ENCODE measurements around the gene COLEC11.

Gene COLEC11

DNA sequence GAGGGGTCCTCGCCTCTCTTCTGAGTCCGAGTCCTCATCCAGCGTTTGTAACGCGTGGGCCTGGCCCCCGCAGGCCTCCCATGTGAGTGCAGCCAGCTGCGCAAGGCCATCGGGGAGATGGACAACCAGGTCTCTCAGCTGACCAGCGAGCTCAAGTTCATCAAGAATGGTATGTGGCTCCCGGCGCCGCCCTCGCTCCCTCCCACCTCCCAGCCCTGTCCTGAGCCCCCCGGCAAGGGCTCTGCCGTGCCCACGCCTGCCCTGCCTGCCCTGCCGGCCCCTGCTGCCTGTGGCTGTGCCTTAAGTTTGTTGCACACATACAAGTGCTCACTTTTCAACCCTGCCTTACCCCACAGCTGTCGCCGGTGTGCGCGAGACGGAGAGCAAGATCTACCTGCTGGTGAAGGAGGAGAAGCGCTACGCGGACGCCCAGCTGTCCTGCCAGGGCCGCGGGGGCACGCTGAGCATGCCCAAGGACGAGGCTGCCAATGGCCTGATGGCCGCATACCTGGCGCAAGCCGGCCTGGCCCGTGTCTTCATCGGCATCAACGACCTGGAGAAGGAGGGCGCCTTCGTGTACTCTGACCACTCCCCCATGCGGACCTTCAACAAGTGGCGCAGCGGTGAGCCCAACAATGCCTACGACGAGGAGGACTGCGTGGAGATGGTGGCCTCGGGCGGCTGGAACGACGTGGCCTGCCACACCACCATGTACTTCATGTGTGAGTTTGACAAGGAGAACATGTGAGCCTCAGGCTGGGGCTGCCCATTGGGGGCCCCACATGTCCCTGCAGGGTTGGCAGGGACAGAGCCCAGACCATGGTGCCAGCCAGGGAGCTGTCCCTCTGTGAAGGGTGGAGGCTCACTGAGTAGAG is 48.7 kb downstream of the COLEC11 start:
- no peak for TF ChIP-seq JUND (IDR thresholded peaks at IDR 0.05; ENCODE audit: low read depth)
- no peak for DNase-seq (ENCODE audit: low read depth in 1 of 2, low spot score in 1 of 2)
- in situ Hi-C loops (cut with HindIII; ENCODE audit: low pct_unique_long_range_greater_than_20kb, low sequenced_read_pairs) = no loop called here

- in situ Hi-C loops (cut with HindIII; ENCODE audit: low pct_unique_long_range_greater_than_20kb, low sequenced_read_pairs) = no loop called here
- DNase-seq (ENCODE audit: low read depth in 1 of 2, low spot score in 1 of 2) = no peak
- TF ChIP-seq JUND (IDR thresholded peaks at IDR 0.05; ENCODE audit: low read depth) = no peak
Measured at GRCh38 chr2:3644246-3644525, 49.3 kb downstream of the COLEC11 start.

GRCh38 chr2:3644891-3645605 is 50.1 kb downstream of the COLEC11 start:
- in situ Hi-C loops (cut with HindIII; ENCODE audit: low pct_unique_long_range_greater_than_20kb, low sequenced_read_pairs) = no loop called here
- DNase-seq (ENCODE audit: low read depth in 1 of 2, low spot score in 1 of 2) = no peak
- no peak for TF ChIP-seq JUND (IDR thresholded peaks at IDR 0.05; ENCODE audit: low read depth)

DNA sequence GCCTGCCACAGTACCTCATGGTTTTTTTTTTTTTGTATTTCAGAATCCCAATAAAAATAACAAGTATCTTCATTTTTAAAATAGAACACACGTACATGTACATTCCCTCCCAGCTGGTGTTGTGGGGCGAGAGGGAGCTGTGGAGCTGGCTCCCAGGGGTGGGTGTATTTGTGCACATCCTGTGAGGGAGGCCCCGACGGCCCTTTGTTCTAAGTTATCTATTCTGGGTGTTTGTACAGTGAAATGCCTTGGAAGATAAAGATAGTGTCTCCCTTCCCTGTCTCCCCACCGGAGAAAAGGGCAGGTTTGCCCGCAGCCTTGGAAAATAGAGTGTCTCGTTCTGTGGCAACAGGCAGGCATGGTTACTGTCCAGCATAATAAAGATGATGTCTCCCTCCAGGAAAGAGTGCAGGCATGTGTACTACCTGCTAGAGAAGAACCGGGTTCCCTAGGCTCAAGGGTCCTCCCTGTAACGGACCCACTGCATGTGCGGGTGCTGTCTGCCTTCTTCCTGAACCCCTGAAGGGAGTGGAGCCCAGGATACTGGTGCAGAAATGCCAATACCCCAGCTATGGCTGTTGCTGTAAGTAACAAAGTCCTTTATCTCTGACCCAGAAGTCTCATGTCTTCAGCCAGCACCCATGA is 51.0 kb downstream of the COLEC11 start:
- no peak for DNase-seq (ENCODE audit: low read depth in 1 of 2, low spot score in 1 of 2)
- no peak for TF ChIP-seq JUND (IDR thresholded peaks at IDR 0.05; ENCODE audit: low read depth)
- in situ Hi-C loops (cut with HindIII; ENCODE audit: low pct_unique_long_range_greater_than_20kb, low sequenced_read_pairs) = no loop called here

GRCh38 chr2:3646446-3646845 is 51.5 kb downstream of the COLEC11 start:
- no peak for TF ChIP-seq JUND (IDR thresholded peaks at IDR 0.05; ENCODE audit: low read depth)
- no peak for DNase-seq (ENCODE audit: low read depth in 1 of 2, low spot score in 1 of 2)
- in situ Hi-C loops (cut with HindIII; ENCODE audit: low pct_unique_long_range_greater_than_20kb, low sequenced_read_pairs) = no loop called here

DNA sequence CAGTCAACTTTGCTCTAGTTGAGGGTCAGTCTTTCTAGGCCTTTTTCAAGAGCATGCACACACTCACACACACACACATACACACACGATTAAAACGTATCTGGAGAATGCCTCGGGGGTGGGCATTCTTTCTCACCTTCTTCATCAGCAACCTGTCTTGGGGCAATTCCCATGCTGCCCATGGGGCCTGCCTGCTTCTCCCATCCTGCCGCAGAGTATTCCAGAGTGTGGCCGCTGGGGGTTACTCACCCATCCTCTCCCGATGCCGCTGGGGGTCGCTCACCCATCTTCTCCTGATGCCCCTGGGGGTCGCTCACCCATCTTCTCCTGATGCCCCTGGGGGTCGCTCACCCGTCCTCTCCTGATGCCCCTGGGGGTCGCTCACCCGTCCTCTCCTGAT is 52.3 kb downstream of the COLEC11 start:
- in situ Hi-C loops (cut with HindIII; ENCODE audit: low pct_unique_long_range_greater_than_20kb, low sequenced_read_pairs) = no loop called here
- no peak for TF ChIP-seq JUND (IDR thresholded peaks at IDR 0.05; ENCODE audit: low read depth)
- no peak for DNase-seq (ENCODE audit: low read depth in 1 of 2, low spot score in 1 of 2)

- no peak for TF ChIP-seq JUND (IDR thresholded peaks at IDR 0.05; ENCODE audit: low read depth)
- in situ Hi-C loops (cut with HindIII; ENCODE audit: low pct_unique_long_range_greater_than_20kb, low sequenced_read_pairs) = no loop called here
- DNase-seq (ENCODE audit: low read depth in 1 of 2, low spot score in 1 of 2) = no peak
Measured at GRCh38 chr2:3647831-3648651, 53.1 kb downstream of the COLEC11 start.

- no peak for DNase-seq (ENCODE audit: low read depth in 1 of 2, low spot score in 1 of 2)
- in situ Hi-C loops (cut with HindIII; ENCODE audit: low pct_unique_long_range_greater_than_20kb, low sequenced_read_pairs) = no loop called here
- no peak for TF ChIP-seq JUND (IDR thresholded peaks at IDR 0.05; ENCODE audit: low read depth)
Measured at GRCh38 chr2:3648652-3649177, 53.8 kb downstream of the COLEC11 start.

GRCh38 chr2:3649581-3649980 is 54.7 kb downstream of the COLEC11 start:
- no peak for DNase-seq (ENCODE audit: low read depth in 1 of 2, low spot score in 1 of 2)
- in situ Hi-C loops (cut with HindIII; ENCODE audit: low pct_unique_long_range_greater_than_20kb, low sequenced_read_pairs) = no loop called here
- no peak for TF ChIP-seq JUND (IDR thresholded peaks at IDR 0.05; ENCODE audit: low read depth)

GRCh38 chr2:3650140-3650920 is 55.4 kb downstream of the COLEC11 start:
- no peak for TF ChIP-seq JUND (IDR thresholded peaks at IDR 0.05; ENCODE audit: low read depth)
- DNase-seq (ENCODE audit: low read depth in 1 of 2, low spot score in 1 of 2) = no peak
- in situ Hi-C loops (cut with HindIII; ENCODE audit: low pct_unique_long_range_greater_than_20kb, low sequenced_read_pairs) = no loop called here
